GM18868 (cell line): Measurements from ENCODE around the gene COL24A1.

Source experiments
- ATAC-seq: cut with Tn5 transposase; IDR thresholded peaks from one replicate; pipeline ENCODE4 v1.9.1; 2021; ENCODE audit warnings: mild to moderate bottlenecking, moderate library complexity; ENCODE audit not compliant: unreplicated experiment

The COL24A1 gene

GRCh38 chr1:86156566-86157455 lies at the start of gene COL24A1:
COL24A1 (minus strand) TSS chr1:86156772; CDS start chr1:86156396, 376 bp downstream.
- no peak for ATAC-seq

GRCh38 chr1:86205741-86206140 lies 49.2 kb upstream of the COL24A1 start:
- no peak for ATAC-seq

- no peak for ATAC-seq
These were observed 46.2 kb upstream of the COL24A1 start for GRCh38 chr1:86202552-86203340.

GRCh38 chr1:86201311-86201710 lies 44.7 kb upstream of the COL24A1 start:
- no peak for ATAC-seq

- no peak for ATAC-seq
These were observed 44.3 kb upstream of the COL24A1 start for GRCh38 chr1:86200901-86201300.

- ATAC-seq = no peak
These were observed 40.8 kb upstream of the COL24A1 start for GRCh38 chr1:86197206-86197855.

GRCh38 chr1:86195281-86195680 lies 38.7 kb upstream of the COL24A1 start:
- ATAC-seq = no peak

- no peak for ATAC-seq
These were observed 38.0 kb upstream of the COL24A1 start for GRCh38 chr1:86194491-86195034.

GRCh38 chr1:86192417-86192816 lies 35.8 kb upstream of the COL24A1 start:
- no peak for ATAC-seq

- ATAC-seq = no peak
These were observed 35.4 kb upstream of the COL24A1 start for GRCh38 chr1:86191958-86192357.

GRCh38 chr1:86190873-86191272 lies 34.3 kb upstream of the COL24A1 start:
- no peak for ATAC-seq

GRCh38 chr1:86184426-86184825 lies 27.9 kb upstream of the COL24A1 start:
- no peak for ATAC-seq

GRCh38 chr1:86183810-86184209 lies 27.2 kb upstream of the COL24A1 start:
- ATAC-seq = no peak

GRCh38 chr1:86176226-86176625 lies 19.7 kb upstream of the COL24A1 start:
- ATAC-seq = no peak

- ATAC-seq = no peak
These were observed 19.2 kb upstream of the COL24A1 start for GRCh38 chr1:86175756-86176155.

- ATAC-seq = no peak
These were observed 13.1 kb upstream of the COL24A1 start for GRCh38 chr1:86169625-86170024.

- no peak for ATAC-seq
These were observed 3.2 kb upstream of the COL24A1 start for GRCh38 chr1:86159800-86160199.

- ATAC-seq = no peak
These were observed 586 bp downstream of the COL24A1 start for GRCh38 chr1:86155807-86156565.

GRCh38 chr1:86155051-86155806 lies 1.3 kb downstream of the COL24A1 start:
- no peak for ATAC-seq
